ENCODE data around the gene COQ2. TPM values are rescaled to one million over a fixed set of nuclear protein-coding genes. Genes with fewer than 3 reads are reported as not detected.

COQ2 gene
- total RNA-seq, 1 experiment from 2014 or later = 19.8 TPM

DNA sequence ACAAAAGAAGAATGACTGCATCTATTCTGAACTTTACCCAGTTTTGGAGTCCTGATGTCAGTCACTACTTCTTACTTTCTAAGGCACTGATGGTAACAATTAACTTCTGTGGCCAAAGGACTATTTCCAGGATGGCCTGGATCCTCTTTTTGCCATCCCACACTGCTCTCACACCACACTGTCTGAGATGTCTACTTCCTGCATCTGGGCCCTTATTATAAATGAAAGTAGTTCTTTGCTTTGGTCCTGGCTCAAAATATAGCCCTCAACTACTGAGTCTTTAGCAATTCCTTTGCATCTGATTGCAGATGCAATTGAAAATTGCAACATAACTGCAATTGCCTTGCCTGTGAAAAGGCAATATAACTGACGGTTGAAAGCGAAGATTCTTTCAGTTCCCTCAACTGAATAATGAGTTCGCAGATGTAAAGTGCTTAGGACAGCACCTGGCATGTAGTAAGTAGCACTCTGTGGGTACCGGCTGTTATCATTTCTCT is 44.2 kb downstream of the COQ2 start:
- Histone ChIP-seq H3K4ac (ENCODE audit: low read depth, low read length) (no peak overlapping the region), H3K27ac (ENCODE audit: insufficient read length, low read depth, low read length) (no peak overlapping the region), H3K4me1 (ENCODE audit: insufficient read depth, low read length) (no peaks in the 10 kb centered on the region; the same call in 1 of the 2 replicates), H4K5ac (ENCODE audit: insufficient read length, low read depth, low read length) (no peak overlapping the region), H2BK5ac (ENCODE audit: insufficient read length, low read length) (no peak overlapping the region), H3K4me2 (ENCODE audit: insufficient read depth, insufficient read length, low read length) (no peak overlapping the region), H3K27me3 (ENCODE audit: insufficient read depth, low read length) (no peaks in the 10 kb centered on the region), H3K18ac (ENCODE audit: insufficient read length, low read depth, low read length) (no peak overlapping the region), H3K79me2 (ENCODE audit: insufficient read depth, low read length) (no peaks in the 10 kb centered on the region), H2BK120ac (ENCODE audit: low read depth, low read length, poor library complexity, severe bottlenecking) (no peak overlapping the region), H4K91ac (ENCODE audit: insufficient read length, low read depth, low read length) (no peak overlapping the region), H3K23ac (ENCODE audit: insufficient read length, low read depth, low read length) (no peak overlapping the region), H4K8ac (replicated peaks; ENCODE audit: insufficient read length, low read depth, low read length) (no peak overlapping the region), H3K23me2 (ENCODE audit: insufficient read length, low read depth, low read length, poor library complexity, severe bottlenecking) (no peaks in the 10 kb centered on the region), H2BK20ac (ENCODE audit: low read depth, low read length, poor library complexity, severe bottlenecking) (no peak overlapping the region), H2BK15ac (ENCODE audit: low read depth, low read length) (no peak overlapping the region), H4K20me1 (ENCODE audit: control insufficient read depth, insufficient read depth, insufficient read length) (no peaks in the 10 kb centered on the region), H3K14ac (ENCODE audit: insufficient read depth, low read length) (no peak overlapping the region), H3K79me1 (ENCODE audit: insufficient read depth, low read depth, low read length, poor library complexity, severe bottlenecking) (no peaks in the 10 kb centered on the region), H3T11ph (ENCODE audit: low read length) (no peak overlapping the region), H3K9ac (ENCODE audit: extremely low read depth, insufficient read length, low read length) (no peak overlapping the region), H2AFZ (ENCODE audit: low read length) (no peak overlapping the region), H3K56ac (ENCODE audit: insufficient read length, low read depth, low read length) (no peak overlapping the region), H2BK12ac (ENCODE audit: insufficient read length, low read depth, low read length) (no peak overlapping the region), H2AK5ac (ENCODE audit: insufficient read length, low read length) (no peak overlapping the region), H3K9me3 (ENCODE audit: control insufficient read depth, low read depth, low read length) (no peaks in the 10 kb centered on the region)
- Mint-ChIP-seq H3K4me1 (peaks cover 14 to 18% of the 10 kb centered on the region in 2 experiments), H3K36me3 (ENCODE audit: insufficient read depth in 1 of 3, low read depth in 3 of 3) (no peaks in the 10 kb centered on the region; a peak in 1 of 7 replicates), H3K4me3 (no peak overlapping the region), H3K9me3 (no peaks in the 10 kb centered on the region), H3K27ac (no peak overlapping the region), H3K27me3 (ENCODE audit: low read depth) (peaks cover 6% of the 10 kb centered on the region)
- TF ChIP-seq, protein P1, sequence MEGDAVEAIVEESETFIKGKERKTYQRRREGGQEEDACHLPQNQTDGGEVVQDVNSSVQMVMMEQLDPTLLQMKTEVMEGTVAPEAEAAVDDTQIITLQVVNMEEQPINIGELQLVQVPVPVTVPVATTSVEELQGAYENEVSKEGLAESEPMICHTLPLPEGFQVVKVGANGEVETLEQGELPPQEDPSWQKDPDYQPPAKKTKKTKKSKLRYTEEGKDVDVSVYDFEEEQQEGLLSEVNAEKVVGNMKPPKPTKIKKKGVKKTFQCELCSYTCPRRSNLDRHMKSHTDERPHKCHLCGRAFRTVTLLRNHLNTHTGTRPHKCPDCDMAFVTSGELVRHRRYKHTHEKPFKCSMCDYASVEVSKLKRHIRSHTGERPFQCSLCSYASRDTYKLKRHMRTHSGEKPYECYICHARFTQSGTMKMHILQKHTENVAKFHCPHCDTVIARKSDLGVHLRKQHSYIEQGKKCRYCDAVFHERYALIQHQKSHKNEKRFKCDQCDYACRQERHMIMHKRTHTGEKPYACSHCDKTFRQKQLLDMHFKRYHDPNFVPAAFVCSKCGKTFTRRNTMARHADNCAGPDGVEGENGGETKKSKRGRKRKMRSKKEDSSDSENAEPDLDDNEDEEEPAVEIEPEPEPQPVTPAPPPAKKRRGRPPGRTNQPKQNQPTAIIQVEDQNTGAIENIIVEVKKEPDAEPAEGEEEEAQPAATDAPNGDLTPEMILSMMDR (conservative IDR thresholded peaks at IDR 0.05) = no peak
- WGBS (ENCODE audit: extremely low coverage, insufficient read length, low lambda C conversion rate) = no CpG with 5 or more reads among the region's 4 CpGs
- DNase-seq = no peak

All from H9 (cell line).